Fibroblast of mammary gland (primary cell): ENCODE data around the gene SPRED1.

Experiments used
- DNase-seq: peaks from one replicate; pipeline ENCODE4 v3.0.0-alpha.2; 2010; ENCODE audit warnings: low read depth
- H3K4me3 ChIP-seq: 2 replicates; pipeline ENCODE4 v1.5.1; 2011; ENCODE audit warnings: low read depth, mild to moderate bottlenecking, low read length, moderate library complexity; ENCODE audit not compliant: control insufficient read depth
- TF ChIP-seq, protein P1 (sequence below): conservative IDR thresholded peaks from 2 replicates; pipeline ENCODE4 v1.5.1; 2011; ENCODE audit warnings: low read depth, low read length, inconsistent platforms; ENCODE audit not compliant: control insufficient read depth, insufficient read depth

SPRED1 gene

DNA sequence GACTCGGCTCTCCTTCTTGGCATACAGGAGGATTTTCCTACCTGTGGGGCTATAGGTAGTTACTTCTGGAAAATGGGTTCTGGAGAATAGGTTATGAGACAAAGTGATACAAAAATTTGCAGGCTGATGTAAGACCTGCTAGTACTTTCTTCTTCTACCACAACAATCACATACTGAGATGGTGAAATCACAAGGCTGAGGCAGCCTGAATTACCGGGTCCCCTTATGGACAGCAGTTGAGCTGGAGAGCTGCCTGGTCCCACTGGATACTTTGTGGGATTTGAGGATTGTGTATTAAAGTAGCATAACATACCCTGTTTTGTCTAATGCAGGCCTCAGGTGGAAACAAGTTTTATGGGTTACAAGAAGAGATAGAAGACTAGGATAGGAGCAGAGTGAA lies 114.8 kb downstream of the SPRED1 start:
- TF ChIP-seq, protein P1, sequence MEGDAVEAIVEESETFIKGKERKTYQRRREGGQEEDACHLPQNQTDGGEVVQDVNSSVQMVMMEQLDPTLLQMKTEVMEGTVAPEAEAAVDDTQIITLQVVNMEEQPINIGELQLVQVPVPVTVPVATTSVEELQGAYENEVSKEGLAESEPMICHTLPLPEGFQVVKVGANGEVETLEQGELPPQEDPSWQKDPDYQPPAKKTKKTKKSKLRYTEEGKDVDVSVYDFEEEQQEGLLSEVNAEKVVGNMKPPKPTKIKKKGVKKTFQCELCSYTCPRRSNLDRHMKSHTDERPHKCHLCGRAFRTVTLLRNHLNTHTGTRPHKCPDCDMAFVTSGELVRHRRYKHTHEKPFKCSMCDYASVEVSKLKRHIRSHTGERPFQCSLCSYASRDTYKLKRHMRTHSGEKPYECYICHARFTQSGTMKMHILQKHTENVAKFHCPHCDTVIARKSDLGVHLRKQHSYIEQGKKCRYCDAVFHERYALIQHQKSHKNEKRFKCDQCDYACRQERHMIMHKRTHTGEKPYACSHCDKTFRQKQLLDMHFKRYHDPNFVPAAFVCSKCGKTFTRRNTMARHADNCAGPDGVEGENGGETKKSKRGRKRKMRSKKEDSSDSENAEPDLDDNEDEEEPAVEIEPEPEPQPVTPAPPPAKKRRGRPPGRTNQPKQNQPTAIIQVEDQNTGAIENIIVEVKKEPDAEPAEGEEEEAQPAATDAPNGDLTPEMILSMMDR = no peak
- no peak overlapping the region for H3K4me3 ChIP-seq
- no peak for DNase-seq

DNA sequence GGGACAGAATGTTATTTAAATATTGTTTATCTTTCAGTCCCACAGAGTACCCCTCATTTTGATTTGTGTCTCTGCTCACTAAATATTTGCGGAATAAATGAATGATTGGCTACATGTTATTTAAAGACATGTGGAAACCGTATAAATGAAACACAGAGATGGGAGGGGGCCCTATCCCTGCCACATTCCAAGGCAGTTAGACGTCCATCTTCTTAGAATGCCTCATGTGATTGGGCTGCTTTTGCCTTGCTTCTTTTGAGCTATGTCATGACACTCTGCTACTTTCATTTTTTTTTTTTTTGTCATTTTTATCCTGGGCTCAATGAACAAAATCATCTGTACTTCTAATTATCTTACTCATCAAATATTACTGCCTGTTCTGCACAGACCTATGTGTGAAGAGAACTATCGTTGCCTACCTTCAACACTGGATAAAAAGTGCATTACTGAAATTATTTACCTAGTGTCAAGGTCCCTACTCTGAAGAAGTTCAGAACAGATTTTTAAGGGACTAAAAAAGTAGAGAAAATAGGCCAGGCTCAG lies 117.4 kb downstream of the SPRED1 start:
- no peak for DNase-seq
- TF ChIP-seq, protein P1 = no peak
- no peak overlapping the region for H3K4me3 ChIP-seq

DNA sequence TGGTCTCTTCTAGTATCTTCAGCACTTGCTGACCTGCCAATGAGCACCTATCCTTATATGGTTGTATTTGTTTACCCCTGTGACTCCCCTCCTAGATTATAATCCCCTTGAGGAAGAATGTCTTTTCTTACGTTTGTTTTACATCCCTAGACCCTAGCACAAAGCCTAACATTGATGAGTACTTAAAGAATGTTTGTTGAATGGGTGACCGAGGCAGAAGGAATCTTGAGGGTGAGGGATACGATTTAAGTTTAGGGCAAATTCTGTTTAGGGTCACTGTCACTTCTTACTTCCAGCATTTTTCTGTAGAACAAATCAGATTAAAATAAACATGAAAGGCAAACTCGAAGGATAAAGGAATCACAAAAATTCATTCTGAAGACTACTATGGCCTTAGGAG lies 120.4 kb downstream of the SPRED1 start:
- TF ChIP-seq, protein P1 = no peak
- DNase-seq = no peak
- no peak overlapping the region for H3K4me3 ChIP-seq

DNA sequence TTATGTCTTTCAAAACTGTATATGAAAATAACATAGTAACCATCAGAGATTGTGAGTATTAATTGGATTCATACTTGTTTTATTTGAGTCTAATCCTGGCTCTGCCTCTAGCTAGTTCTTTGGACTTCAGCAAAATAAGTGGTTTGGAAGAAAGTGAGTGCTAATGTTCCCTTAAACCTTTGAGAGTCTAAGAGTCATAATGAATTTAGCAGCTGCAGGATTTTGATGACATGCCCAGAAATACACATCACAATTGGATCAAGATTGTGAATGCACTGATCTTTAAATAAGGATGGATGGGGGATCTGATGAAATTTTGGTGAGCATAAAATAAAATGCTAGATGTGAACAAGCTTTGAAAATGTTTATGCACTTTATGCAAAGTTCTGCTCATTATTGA lies 121.4 kb downstream of the SPRED1 start:
- TF ChIP-seq, protein P1 = no peak
- peak; percentile 28 for DNase-seq

DNA sequence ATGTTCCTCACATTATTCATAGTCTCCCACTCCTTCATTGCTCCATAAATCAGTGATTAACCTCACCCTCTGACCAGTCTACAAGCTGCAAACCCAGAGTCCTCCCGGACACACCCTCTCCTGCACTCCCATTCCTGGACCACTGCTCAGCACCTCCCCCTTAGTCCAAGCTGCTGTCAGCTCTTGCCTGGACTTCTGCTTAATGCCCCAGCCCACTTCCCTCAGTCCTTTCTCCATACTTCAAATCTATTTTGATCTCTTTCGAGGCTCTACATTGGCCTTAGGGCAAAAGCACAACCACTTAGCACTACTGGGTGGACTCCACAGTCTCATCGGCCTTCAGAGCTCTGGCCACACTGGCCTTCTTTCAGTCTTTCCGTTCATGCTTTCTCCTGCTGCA lies 121.9 kb downstream of the SPRED1 start:
- TF ChIP-seq, protein P1 = no peak
- DNase-seq = peak; percentile 45
- no peak overlapping the region for H3K4me3 ChIP-seq

More for the DNA sequence above, 121.4 kb downstream of the SPRED1 start:
- no peak overlapping the region for H3K4me3 ChIP-seq

DNA sequence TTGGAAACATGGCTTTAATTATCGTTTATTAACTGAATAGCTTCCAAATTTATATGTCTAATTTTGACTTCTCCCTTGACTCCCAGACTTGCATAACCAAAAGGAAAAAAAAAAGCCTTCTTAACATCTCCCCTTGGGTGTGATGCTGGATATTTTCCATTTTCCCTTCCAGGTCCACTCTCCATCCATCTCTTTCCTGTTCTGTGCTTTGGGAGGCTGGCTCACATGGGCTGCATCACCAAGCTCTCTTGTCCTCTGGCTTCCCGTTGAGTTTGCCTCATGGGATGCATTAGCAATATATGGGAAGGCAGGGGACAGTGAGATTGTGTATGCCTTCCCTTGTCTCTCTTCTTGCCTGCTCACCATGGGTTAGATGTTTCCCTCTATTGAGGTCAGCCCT lies 123.4 kb downstream of the SPRED1 start:
- no peak overlapping the region for H3K4me3 ChIP-seq
- DNase-seq = no peak
- TF ChIP-seq, protein P1 = no peak

DNA sequence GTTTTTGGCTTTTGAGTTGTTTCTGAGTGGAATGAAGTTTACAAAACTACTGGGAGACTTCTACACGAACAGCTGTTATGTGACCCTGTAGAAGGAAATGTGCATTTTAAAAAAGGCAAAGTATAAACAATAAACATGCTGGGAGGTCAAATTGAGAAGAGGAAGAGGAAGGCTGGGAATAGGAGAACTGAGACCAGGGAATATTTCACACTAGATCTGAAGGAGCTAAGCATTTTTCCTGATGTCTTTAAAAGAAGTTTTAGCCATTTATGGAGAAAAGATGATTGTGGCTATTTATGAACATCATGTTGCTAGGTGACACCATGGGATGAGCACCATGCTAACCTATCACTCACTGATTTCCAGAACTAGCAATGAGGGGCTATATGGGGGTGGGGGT lies 125.0 kb downstream of the SPRED1 start:
- H3K4me3 ChIP-seq = no peak overlapping the region
- DNase-seq = no peak
- TF ChIP-seq, protein P1 = no peak
